ENCODE measurements around the gene HOXB9. TPM values are rescaled to one million over a fixed set of nuclear protein-coding genes. Genes with fewer than 3 reads are reported as not detected.

HOXB9 gene
- total and polyA plus RNA-seq, 9 of the 15 experiments (the other 6 are each of a cell fraction or from before 2014, with no cell fraction given), result 3.1 to 196 (median 77.6) TPM

- in situ Hi-C loops (cut with MboI), result loop anchor here (10.0 kb wide), 1 partner anchor 589 kb away; the partner anchor contains the start of gene COPZ2
- H3K79me2 ChIP-seq (ENCODE audit: control insufficient read depth, insufficient read depth, low read length), result peaks cover 94% of the 10 kb centered on the region
- H3K9me3 ChIP-seq (replicated peaks; ENCODE audit: control insufficient read depth, insufficient read depth, low read depth, low read length), result no peaks in the 10 kb centered on the region
- intact Hi-C loops (cut with micrococcal nuclease), result no loop called here
- CTCF ChIA-PET (ENCODE audit: low intra/inter-chr PET ratio), result interaction anchor here (0.6 kb wide), 1 partner anchor 197 kb away, joined by 4 read pairs; no protein-coding TSS in a partner anchor
- H3K9me1 ChIP-seq (ENCODE audit: control insufficient read depth, insufficient read depth, low read length), result no peaks in the 10 kb centered on the region
- BruUV-seq (replicated peaks), result no TSS peak
- H3K9ac ChIP-seq (ENCODE audit: insufficient read depth in 1 of 2, low read depth in 2 of 2, low read length in 2 of 2), result peak overlapping the region; percentile 99 to 100
- ATAC-seq (no peak), DNase-seq (ENCODE audit: extremely low read depth in 1 of 4, low spot score in 3 of 4) (no peak), FAIRE-seq (no peak)
- WGBS (ENCODE audit: insufficient coverage, low coverage, missing lambda C conversion rate), result 2% methylated on average over 5 of the region's 5 CpGs
- H3K27me3 ChIP-seq (ENCODE audit: control insufficient read depth in 2 of 2, insufficient read depth in 2 of 2, low read length in 2 of 2), result no peaks in the 10 kb centered on the region
- peak overlapping the region; percentile 65 for H3K4me2 ChIP-seq (ENCODE audit: insufficient read depth, low read length)
- peaks cover 51% of the 10 kb centered on the region for H3K36me3 ChIP-seq (ENCODE audit: control insufficient read depth, insufficient read depth, low read length)
- no peak for TF ChIP-seq HMGXB4 (CRISPR knock-in tag; IDR thresholded peaks at IDR 0.05)
- 0 out of 2 replicates have a peak, but pooled peaks have one; percentile 40 for TF ChIP-seq KAT7 (CRISPR knock-in tag; IDR thresholded peaks at IDR 0.05; ENCODE audit: borderline replicate concordance)
- H2AFZ ChIP-seq (ENCODE audit: low read depth, low read length), result no peak overlapping the region
- POLR2A ChIA-PET, result interaction anchor here (0.6 to 4.0 kb wide), 16 partner anchors 8 to 574 kb away, joined by 3 to 43 read pairs (median 4); partner anchors contain the start of genes HOXB5 and SNX11
- H3K27ac ChIP-seq (ENCODE audit: extremely low read depth, low read depth, low read length), result peak overlapping the region; percentile 99
- H3K4me3 ChIP-seq, result peak overlapping the region; percentile 97
- H4K20me1 ChIP-seq (replicated peaks; ENCODE audit: control insufficient read depth, insufficient read depth, low read length), result peaks cover 51% of the 10 kb centered on the region
- peaks cover 51 to 65% of the 10 kb centered on the region in 2 experiments for H3K4me1 ChIP-seq (replicated peaks in 1 of 2; ENCODE audit: control insufficient read depth in 2 of 2, insufficient read depth in 2 of 2, low read length in 2 of 2)
Measured at GRCh38 chr17:48624118-48624517, 2.0 kb downstream of the HOXB9 start.

Measured in K562 (cell line).